Measurements from ENCODE around the gene EXD1.
"Not testable (repeated sequence)": the region's sequence is repeated elsewhere in the genome, so short reads cannot be mapped to it uniquely, and the experiment has no call there.

Gene EXD1

GRCh38 chr15:41230650-41231421 lies at the start of gene EXD1, which contains the start of gene CHP1:
Gene EXD1, minus strand, starts transcription at chr15:41230757. Its CDS starts 4,182 bp downstream, at chr15:41226575.
Gene CHP1, plus strand, starts transcription at chr15:41231268. Its CDS starts 115 bp downstream, at chr15:41231383.
- DNase-seq: peak; percentile 99

DNA sequence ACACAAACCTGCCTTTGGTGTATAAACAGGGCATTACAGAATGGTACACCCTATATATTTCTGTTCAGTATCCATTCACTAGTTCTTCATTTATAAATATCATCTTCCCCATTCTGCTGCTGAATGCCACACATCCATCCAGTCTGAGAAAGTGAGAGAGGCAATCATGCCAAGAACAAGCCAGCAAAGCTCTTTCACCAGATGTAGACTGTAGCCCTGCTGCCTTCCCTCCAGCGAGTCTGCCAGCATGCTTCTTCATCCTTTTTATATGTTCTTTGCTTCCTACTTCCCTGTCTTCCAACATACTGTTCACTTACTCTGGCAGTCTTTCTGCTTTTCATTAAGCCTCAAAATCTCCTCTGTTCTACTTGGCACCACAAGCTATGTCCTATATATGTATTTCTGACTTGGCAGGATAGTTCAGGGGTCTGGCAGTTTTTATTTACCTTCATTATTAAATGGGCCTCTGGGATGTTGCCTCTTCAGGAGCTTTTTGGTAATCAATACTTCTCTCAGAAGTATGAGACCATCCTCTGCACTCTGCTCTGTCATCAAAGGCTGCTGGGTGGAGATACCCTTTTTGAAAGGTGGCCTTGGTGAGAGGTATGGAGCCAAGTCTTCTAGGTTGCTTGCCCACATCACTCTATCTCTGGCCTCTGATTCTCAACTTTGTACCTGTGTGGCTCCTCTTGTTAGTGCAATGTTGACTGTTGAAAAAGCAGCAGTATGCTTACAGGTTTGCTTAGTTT lies 49.2 kb upstream of the EXD1 start:
- DNase-seq: no peak

- peak; percentile 37 for DNase-seq
These were observed 47.8 kb upstream of the EXD1 start for GRCh38 chr15:41278319-41278718.

GRCh38 chr15:41276831-41277230 lies 46.3 kb upstream of the EXD1 start:
- DNase-seq: peak; percentile 74

- DNase-seq: no peak
These were observed 39.3 kb upstream of the EXD1 start for GRCh38 chr15:41269887-41270286.

GRCh38 chr15:41263891-41264351 lies 33.4 kb upstream of the EXD1 start:
- no peak for DNase-seq

DNA sequence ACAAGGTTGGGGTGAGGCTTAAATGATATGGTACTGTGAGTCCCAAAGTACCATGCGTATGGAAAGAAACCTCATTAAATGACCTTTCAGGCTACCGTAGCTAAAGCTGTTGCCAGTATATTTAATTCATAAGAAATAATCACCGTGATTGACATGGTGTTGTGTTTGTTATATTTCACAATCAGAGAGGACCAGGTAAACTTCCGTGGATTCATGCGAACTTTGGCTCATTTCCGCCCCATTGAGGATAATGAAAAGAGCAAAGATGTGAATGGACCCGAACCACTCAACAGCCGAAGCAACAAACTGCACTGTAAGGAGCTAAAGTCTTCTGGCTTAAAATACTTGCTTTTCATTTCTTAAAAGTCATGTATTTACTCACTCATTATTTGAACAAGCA lies 32.0 kb upstream of the EXD1 start:
- no peak for DNase-seq

GRCh38 chr15:41260924-41261323 lies 30.4 kb upstream of the EXD1 start:
- DNase-seq: not testable (repeated sequence)

GRCh38 chr15:41259546-41260189 lies 29.1 kb upstream of the EXD1 start:
- no peak for DNase-seq

DNA sequence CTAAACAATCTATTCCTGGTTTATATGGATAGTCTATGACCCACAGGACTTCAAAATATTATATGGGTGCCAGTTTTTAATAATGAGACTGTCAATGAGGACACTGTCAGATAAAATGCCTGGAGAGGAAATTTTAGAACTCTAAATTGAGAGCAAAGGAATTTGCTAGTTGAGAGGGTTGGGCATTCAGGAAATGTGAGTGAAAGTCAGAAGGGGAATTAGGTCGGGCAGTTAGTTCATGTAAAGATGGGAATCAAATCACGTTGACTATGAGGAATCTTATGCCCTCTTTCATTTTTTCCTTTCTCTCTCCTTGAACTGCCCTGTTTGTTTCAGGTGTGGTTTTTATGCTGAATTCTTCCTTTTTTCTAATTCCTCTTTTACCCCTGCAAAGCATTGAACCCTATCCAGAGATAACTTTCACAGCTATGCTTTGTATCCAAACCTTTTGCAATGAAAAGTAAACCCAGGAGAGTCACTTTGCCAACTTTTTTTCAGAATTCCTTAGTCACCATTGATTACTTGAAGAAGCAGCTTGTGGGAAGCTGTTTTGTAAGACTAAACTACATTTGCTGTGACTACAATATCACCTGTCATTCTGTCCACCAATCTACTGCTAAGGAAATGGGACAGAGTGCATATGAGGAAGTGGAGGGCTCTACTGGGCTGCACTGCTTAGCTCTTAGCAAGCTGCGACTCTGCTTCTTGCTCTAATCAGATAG lies 28.4 kb upstream of the EXD1 start:
- DNase-seq: peak; percentile 64

- no peak for DNase-seq
These were observed 26.1 kb upstream of the EXD1 start for GRCh38 chr15:41256577-41257038.

GRCh38 chr15:41256103-41256502 lies 25.5 kb upstream of the EXD1 start:
- DNase-seq: no peak

DNA sequence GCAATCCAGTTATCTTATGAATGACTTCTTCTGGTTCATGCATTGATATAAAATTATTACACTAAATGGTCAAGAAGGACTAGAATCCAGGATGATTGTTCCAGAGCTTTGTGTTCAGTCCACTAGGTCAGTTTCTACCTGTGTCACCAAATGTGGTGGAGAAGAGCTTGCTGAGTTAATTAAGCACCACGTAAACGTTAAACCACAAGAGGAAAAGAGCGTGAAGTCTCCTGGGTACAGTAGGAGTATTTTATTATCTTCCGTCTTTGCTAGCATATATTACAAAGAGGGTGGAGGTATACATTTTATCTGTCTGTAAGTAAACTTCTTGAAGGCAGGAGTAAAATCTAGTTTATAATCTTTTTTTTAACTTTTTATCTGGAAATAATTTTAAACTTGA lies 24.0 kb upstream of the EXD1 start:
- peak; percentile 21 for DNase-seq

- DNase-seq: no peak
These were observed 20.9 kb upstream of the EXD1 start for GRCh38 chr15:41251411-41251810.

DNA sequence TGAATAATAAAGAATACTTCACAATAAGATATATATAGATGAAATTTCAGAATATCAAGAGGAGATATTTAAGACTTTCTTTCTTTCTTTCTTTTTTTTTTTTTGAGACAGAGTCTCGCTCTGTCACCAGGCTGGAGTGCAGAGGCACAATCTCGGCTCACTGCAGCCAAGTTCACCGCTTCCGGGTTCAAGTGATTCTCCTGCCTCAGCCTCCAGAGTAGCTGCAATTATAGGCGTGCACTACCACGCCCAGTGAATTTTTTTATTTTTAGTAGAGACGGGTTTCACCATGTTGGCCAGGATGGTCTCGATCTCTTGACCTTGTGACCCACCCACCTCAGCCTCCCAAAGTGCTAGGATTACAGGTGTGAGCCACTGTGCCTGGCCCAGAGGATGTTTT lies 20.2 kb upstream of the EXD1 start:
- DNase-seq: not testable (repeated sequence)

GRCh38 chr15:41241221-41241964 lies 10.8 kb upstream of the EXD1 start:
- peak; percentile 87 for DNase-seq

GRCh38 chr15:41238100-41238499 lies 7.5 kb upstream of the EXD1 start:
- no peak for DNase-seq

DNA sequence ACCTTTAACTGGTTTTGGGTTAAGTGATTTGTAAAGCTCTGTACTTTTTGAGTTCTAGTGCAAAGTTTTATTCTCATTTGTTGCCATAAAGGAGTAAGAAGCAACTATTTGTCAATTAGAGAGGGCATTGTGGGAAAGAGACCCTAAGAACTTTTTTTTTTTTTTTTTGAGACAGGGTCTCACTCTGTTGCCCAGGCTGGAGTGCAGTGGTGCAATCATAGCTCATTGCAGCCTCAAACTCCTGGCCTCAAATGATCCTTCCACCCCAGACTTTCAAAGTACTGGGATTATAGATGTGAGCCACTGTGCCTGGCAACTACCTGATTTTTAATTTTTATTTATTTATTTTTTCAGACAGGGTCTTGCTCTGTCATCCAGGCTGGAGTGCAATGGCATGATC lies 5.4 kb upstream of the EXD1 start:
- DNase-seq: no peak

DNA sequence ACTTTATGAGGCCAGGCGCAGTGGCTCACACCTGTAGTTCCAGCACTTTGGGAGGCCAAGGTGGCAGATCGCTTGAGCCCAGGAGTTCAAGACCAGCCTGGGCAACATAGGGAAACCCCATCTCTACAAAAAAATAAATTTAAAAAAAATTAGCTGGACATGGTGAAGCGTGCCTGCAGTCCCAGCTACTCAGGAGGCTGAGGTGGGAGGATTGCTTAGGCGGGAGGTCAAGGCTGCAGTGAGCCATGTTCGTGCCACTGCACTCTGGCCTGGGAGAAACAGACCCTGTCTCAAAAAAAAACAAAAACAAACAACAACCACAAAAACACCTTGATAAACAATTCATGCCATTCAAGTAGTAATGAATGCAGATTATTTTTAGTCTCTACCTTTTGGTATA lies 4.7 kb upstream of the EXD1 start:
- not testable (repeated sequence) for DNase-seq

GRCh38 chr15:41233367-41233771 lies 2.8 kb upstream of the EXD1 start:
- peak; percentile 65 for DNase-seq

- no peak for DNase-seq
These were observed 1.1 kb upstream of the EXD1 start for GRCh38 chr15:41231422-41232226.
